GM18873 (cell line): ENCODE results near the gene MAP6.

Experiments used
- ATAC-seq: cut with Tn5 transposase; IDR thresholded peaks from one replicate; pipeline ENCODE4 v1.9.1; 2021; ENCODE audit warnings: mild to moderate bottlenecking, moderate library complexity, moderate number of reproducible peaks; ENCODE audit not compliant: unreplicated experiment, low FRiP score

MAP6 gene

DNA sequence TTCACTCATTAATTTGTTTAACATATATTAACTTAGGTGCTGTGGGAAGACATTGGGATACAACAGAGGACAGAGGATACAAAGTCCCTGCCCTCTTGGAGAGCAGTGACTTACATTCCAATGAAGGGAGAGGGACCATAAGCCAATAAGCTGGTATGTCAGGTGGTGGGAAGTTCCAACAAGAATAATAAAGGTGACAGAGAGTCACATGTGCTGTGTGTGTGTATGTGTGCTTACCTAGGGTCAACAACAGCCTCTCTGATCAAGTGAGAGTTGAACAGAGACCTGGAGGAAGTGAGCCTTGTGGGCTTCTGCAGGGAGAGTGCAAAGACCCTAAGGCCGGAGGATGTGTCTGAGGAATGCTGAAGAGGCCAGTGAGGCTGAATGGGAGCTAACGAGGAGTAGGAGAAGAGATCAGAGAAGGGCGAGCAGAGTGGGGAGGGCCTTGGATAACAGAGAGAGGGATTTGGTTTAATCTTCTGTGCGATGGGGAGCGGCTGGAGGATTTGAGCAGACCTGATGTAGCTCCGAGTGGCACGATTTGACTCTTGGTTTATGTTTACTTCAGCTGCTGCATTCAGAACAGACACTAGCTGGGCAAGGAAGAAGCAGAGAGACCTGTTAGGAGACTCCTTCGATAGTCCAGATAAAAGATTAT lies 35.3 kb downstream of the MAP6 start:
- ATAC-seq: no peak

DNA sequence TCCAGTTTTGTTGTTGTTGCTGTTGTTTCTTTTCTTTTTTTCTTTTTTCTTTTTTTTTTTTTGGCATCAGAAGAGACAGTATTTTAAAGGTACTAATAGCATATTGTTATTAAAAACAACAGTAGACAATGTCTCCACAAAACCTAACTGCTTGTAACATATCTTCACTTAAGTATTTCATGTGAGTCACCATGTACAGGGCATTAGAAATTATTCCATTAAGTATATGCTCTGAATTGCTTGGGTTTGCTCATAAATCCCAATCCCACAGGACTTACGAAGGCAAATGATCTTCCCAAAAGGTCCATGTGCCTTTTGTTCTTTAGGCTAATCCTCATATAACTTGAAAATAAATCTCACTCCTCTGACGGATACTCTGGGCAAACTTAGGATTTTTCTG lies 35.9 kb downstream of the MAP6 start:
- no peak for ATAC-seq

DNA sequence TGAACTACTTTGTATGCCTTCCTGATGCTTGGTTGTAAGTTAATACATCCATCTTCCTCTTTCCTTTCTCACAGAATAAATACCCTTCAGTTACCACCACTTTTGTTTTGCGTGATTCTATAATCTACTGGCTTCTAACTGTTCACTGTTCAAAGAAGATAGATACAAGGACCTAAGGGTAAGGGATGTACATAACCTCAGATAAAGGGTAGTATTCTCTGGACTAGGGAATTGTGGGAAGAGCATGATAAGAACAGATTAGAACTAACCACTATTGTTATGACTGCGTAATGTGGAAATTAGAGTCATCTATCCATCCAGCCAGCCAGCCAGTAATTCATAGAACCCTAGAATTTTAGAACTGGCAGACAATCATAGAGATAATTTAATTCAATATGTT lies 36.4 kb downstream of the MAP6 start:
- no peak for ATAC-seq

DNA sequence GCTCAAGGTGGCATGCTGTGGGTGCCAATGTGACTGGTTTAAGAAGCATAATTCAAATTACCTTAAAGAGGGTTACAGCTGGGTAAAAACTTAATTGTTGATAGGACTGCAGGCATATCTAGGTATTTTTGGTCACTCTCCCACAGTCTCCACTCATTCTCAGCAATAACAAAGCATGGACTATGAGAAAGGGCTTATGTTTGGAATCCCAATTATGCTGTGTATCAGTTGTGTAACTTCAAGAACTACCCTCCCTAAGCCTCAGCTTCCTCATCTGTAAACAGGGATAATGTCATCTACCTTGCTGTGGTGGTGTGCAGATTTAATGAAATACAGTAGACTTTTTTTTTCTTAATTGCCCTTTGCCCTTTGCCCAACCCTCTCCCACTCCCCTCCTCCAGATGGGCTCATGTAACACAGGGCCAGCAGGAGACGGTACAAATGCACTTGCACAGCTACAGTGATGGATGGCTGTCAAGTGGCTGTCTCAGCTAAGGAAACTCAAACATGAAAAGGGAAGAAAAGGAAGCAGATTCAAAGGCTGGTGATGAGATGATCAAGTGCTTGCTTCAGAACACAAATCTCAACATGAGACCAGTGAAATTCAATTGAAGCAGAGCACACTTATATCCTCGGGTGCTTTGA lies 37.6 kb downstream of the MAP6 start:
- no peak for ATAC-seq

DNA sequence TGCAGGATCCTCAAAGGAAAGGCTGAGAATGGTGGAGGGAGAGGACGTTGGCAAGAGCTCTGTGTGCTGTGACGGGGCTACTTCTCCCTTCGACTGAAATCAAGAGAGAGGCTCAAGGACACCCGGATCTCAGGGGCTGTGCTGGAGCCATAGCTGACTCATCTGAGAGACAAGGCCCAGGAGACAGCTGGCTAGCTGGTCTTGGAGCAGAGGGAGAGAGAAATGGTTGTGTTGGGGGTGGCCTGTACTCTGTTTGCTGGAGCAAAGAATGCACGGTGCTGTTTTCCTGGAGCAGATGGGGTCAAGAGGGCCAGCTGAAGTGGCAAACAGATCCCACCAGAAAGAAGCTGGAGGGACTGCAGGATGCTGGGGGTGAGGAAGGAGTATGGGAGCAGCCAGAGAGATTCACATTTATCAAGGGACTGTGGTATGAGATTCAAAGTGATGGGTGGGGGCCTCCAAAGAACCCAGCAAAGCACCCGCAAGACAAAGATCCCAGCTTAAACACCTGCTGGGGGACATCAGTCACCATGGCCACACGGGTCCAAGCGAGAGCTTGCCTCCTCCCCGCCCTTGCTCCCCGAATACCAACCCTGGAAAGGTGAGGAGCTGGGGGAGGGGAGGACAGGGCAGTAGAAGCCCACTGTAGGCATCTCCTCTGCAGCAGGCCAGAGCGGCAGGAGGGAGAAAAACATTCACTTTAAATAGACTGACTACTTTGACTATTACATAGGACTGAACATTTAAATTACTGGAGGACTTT lies 40.8 kb downstream of the MAP6 start:
- no peak for ATAC-seq

- no peak for ATAC-seq
These were observed 41.8 kb downstream of the MAP6 start for GRCh38 chr11:75626889-75627529.

DNA sequence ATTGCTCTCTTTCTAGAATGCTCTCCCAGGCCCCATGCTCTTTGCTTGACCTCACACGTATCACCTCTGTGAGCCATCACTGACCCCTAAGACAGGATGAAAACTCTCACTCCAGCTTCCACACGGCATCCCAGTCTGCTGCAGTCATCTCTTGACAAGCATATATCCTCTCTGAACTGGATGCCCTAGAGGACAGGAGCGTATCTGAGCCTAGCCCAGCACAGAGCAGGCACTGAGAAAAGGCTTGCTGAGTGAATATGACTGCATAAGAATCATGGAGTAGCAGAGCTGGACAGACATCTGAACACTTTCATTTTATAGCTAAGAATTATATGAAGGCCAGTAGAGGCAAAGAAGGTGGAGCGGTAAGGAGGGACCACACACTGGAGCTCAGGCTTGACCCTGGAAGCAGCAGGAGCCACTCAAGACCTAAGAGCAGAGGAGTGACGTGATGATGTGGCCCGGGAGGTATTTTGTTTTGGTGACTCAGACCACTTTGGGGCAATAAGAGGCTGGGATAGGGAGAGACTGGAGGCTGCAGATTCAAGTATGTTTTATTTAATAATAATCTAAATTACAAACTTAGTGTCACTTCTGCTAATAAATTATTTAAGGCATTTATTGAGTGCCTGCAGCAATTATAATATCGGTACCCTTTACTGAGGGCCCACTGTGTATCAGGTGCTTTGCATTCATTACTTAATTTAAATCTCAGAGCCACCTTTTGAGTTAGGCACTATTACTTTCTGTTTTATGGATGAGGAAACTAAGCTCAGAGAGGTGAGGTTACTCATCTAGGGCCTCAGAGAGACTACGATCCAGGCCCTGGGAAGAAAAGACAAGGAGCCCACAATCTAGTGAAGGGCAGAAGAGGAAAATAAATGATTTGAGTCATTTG lies 42.6 kb downstream of the MAP6 start:
- no peak for ATAC-seq

GRCh38 chr11:75625021-75625420 lies 43.8 kb downstream of the MAP6 start:
- no peak for ATAC-seq

DNA sequence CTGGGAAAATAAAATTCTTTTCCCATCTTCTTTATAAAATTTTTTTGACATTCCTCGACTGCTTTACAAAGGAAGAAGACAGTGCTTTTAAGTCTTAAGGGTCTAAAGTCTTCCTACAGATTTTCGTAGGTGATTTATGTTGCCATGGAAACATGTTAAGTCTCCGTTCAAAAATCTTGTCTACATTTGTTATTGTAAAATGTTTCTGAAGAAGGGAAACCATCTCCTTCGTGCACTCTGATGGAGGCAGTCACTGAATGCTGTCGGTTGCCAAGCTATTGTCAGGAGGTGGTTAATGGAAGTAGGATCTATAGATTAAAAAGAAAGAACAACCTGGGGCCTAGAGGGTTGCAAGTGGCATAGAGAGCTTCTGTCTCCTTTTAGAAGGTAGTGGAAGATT lies 52.6 kb downstream of the MAP6 start:
- no peak for ATAC-seq

- ATAC-seq: no peak
These were observed 53.1 kb downstream of the MAP6 start for GRCh38 chr11:75615751-75616150.

DNA sequence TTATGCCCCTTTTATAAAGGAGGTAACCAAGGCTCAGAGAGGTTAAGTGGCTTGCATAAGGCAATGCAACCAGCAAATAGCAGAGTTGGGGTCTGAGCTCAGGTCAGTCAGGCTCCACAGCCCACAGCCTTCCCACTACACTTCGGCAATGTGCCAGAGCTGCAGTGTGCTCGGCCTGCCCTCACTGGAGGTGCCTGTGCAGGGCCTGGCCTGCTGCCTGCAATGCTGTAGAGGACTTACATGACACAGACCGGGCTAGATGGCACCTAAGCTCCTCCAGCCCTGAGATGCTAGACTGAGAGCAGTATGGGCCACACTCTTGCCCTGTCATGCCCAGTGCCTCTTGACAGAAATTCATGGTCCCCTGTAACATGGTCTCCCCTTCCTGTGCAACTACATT lies 57.0 kb downstream of the MAP6 start:
- no peak for ATAC-seq

GRCh38 chr11:75606099-75606498 lies 62.7 kb downstream of the MAP6 start:
- ATAC-seq: no peak

DNA sequence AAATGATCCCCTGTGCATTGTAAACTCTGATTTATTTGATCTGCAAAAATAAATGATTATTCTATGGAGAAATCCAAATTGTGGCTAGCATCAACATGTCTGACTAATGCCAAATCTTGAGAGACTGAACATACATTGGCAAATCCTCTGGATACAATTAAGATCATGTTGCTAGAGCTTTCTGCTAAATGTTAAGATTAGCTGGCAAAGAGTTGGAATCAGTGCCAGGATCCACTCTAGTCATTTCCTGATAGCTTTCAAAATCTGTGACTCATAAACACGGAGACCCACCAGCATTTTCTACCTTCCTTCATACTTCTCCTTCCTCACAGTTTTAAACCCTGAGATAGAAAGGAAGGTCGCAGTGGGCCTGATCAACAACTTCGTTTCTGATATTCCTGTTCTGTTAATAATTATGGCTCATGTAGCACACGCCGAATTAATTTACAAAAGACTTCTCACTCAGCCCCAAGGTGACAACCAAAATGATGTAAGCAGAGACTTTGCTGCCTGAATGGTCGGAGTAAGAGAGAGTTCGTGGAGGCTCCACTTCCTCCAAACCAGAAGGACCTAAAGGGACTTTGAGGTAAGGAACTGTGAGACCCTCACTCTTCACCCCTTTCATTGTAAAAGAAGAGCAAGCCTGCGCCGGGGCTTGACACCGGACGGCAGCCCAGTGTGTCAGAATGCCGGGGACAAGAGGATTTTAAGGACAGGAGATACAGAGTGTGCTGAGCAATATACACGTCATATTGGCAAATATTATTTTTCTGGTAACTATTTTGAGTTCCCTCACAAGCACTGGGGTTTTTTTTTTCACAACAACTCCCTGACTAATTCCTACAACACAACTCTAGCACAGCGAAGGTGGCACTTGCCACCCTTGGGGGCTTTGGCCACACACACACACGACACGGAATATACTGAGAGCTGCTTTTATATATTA lies 64.8 kb downstream of the MAP6 start:
- no peak for ATAC-seq

- no peak for ATAC-seq
These were observed 65.9 kb downstream of the MAP6 start for GRCh38 chr11:75602951-75603350.

- ATAC-seq: no peak
These were observed 67.3 kb downstream of the MAP6 start for GRCh38 chr11:75601494-75601893.

DNA sequence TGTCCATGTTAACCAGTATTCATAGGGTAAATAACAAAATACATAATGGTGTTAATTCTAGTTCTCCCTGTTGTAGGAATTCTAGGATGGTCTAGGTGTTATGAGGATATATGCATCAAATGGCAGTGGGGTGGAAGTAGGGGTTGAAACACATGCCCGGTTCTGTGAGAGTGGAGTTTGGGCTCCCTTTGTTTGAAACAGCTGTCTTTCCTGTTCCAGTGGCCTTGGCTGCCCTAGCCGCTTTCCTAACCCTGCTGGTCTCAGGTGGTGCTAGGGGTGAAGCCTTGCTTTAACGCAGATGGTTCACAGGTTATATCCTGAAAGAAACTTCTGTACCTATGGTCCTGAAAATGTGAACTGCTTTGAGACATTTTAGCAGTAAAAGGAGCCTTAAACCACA lies 68.5 kb downstream of the MAP6 start:
- ATAC-seq: no peak

- ATAC-seq: no peak
These were observed 69.9 kb downstream of the MAP6 start for GRCh38 chr11:75598900-75599299.

DNA sequence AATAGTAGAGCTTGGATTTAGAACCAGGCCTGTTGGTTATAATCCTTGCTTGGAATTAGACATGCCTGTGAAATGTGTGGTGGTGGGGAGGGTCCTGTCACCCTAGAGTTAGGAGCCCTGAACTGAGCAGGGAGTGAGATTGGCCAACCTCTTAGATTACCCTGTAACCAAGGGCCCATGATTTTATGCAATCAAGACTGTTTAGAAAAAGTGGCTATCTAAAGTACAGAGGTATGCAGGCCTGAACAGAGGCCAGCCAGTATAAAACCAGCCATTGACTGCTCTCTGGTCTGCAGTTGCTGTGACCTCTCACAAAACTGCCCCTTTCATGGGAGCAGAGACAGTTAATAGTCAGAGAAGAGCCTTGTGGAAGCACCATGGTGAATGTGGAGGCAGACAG lies 70.6 kb downstream of the MAP6 start:
- ATAC-seq: no peak

DNA sequence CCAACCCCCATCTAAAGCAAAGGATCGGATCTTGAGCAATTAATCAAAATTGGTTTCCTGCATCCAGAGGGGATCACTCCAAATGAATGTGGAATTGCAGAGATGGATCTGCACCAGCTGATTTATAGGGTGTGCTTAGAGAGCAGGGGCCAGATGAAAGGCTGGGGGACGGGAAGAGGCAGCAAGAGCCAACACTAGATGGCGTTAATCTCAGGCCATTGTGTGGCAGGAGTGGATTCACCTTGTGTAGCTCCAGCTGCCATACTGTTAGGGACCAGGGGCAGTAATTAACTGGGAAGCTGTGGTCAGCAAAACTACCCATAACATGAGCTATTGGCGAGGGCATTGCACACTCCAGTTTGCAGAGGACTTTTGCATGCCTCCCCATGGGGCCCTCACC lies 71.2 kb downstream of the MAP6 start:
- ATAC-seq: no peak
